Trophoblast cell (in vitro differentiated cells and primary cell): ENCODE data around the gene PANK4.
A peak's percentile ranks its signal among the peaks of the same experiment; 100 is the strongest.

Experiments used
- DNase-seq, 2 donors: peaks; one replicate each; pipeline ENCODE4 v3.0.0-alpha.2; 2016
- H2AFZ ChIP-seq: 2 replicates; pipeline ENCODE4 v1.6.1; 2013; ENCODE audit warnings: low read length, moderate library complexity, mild to moderate bottlenecking; ENCODE audit not compliant: insufficient read depth, poor library complexity
- H2AK5ac ChIP-seq: 2 replicates; pipeline ENCODE4 v1.6.1; 2013; ENCODE audit warnings: mild to moderate bottlenecking, low read length
- H2BK120ac ChIP-seq: 2 replicates; pipeline ENCODE4 v1.6.1; 2013; ENCODE audit warnings: low read length, mild to moderate bottlenecking, moderate library complexity; ENCODE audit not compliant: insufficient read depth, poor library complexity
- H2BK12ac ChIP-seq: 2 replicates; pipeline ENCODE4 v1.6.1; 2013; ENCODE audit warnings: mild to moderate bottlenecking, low read length, moderate library complexity
- H2BK5ac ChIP-seq: 2 replicates; pipeline ENCODE4 v1.6.1; 2013; ENCODE audit warnings: low read length, low read depth, moderate library complexity, mild to moderate bottlenecking; ENCODE audit not compliant: poor library complexity
- H3K14ac ChIP-seq: 2 replicates; pipeline ENCODE4 v1.6.1; 2013; ENCODE audit warnings: mild to moderate bottlenecking, low read length
- H3K18ac ChIP-seq: 2 replicates; pipeline ENCODE4 v1.6.1; 2013; ENCODE audit warnings: mild to moderate bottlenecking, low read length
- H3K23ac ChIP-seq: 2 replicates; pipeline ENCODE4 v1.6.1; 2013; ENCODE audit warnings: low read length
- H3K27ac ChIP-seq: 2 replicates; pipeline ENCODE4 v1.5.1; 2013; ENCODE audit warnings: low read depth, mild to moderate bottlenecking, inconsistent platforms, low read length, moderate library complexity
- H3K27me3 ChIP-seq: 2 replicates; pipeline ENCODE4 v1.6.1; 2013; ENCODE audit warnings: inconsistent platforms, mild to moderate bottlenecking, low read length, moderate library complexity; ENCODE audit not compliant: insufficient read depth
- H3K36me3 ChIP-seq, 2 experiments: 1 replicate in 1 of 2; 2 replicates in 1 of 2; pipeline ENCODE4 v1.6.1; 2013; ENCODE audit warnings: low read length in 2 of 2, mild to moderate bottlenecking in 2 of 2, moderate library complexity in 1 of 2; ENCODE audit not compliant: insufficient read depth in 2 of 2, control insufficient read depth in 1 of 2
- H3K4ac ChIP-seq: 2 replicates; pipeline ENCODE4 v1.6.1; 2013; ENCODE audit warnings: low read depth, mild to moderate bottlenecking, low read length, moderate library complexity
- H3K4me1 ChIP-seq, 2 experiments: 1 replicate in 1 of 2; 2 replicates in 1 of 2; pipeline ENCODE4 v1.6.1; 2013; ENCODE audit warnings: low read length in 2 of 2, mild to moderate bottlenecking in 2 of 2, moderate library complexity in 1 of 2; ENCODE audit not compliant: insufficient read depth in 2 of 2, control insufficient read depth in 1 of 2
- H3K4me2 ChIP-seq: 2 replicates; pipeline ENCODE4 v1.6.1; 2013; ENCODE audit warnings: inconsistent platforms, mild to moderate bottlenecking, low read length, moderate library complexity
- H3K4me3 ChIP-seq: 2 replicates; pipeline ENCODE4 v1.5.1; 2013; ENCODE audit warnings: mild to moderate bottlenecking, low read depth, low read length, inconsistent platforms
- H3K79me1 ChIP-seq: one replicate; pipeline ENCODE4 v1.6.1; 2013; ENCODE audit warnings: low read length
- H3K79me2 ChIP-seq: 2 replicates; pipeline ENCODE4 v1.6.1; 2013; ENCODE audit warnings: low read length, mild to moderate bottlenecking; ENCODE audit not compliant: control insufficient read depth, insufficient read depth, poor library complexity
- H3K9ac ChIP-seq: 2 replicates; pipeline ENCODE4 v1.6.1; 2013; ENCODE audit warnings: mild to moderate bottlenecking, low read length
- H3K9me3 ChIP-seq: 2 replicates; pipeline ENCODE4 v1.6.1; 2013; ENCODE audit warnings: low read depth, mild to moderate bottlenecking, control low read depth, inconsistent platforms, low read length; ENCODE audit not compliant: insufficient read depth
- H4K12ac ChIP-seq: 2 replicates; pipeline ENCODE4 v1.6.1; 2013; ENCODE audit warnings: low read depth, mild to moderate bottlenecking, low read length, moderate library complexity
- H4K8ac ChIP-seq: 2 replicates; pipeline ENCODE4 v1.6.1; 2013; ENCODE audit warnings: low read depth, mild to moderate bottlenecking, low read length, moderate library complexity
- H4K91ac ChIP-seq: one replicate; pipeline ENCODE4 v1.6.1; 2013; ENCODE audit warnings: low read depth, mild to moderate bottlenecking, low read length, moderate library complexity
- WGBS: extraction: QIAGEN DNeasy Blood & Tissue Kit; methylation state at CpG from one replicate; pipeline ENCODE4 v1.1.7; 2013; ENCODE audit warnings: missing lambda C conversion rate; ENCODE audit not compliant: insufficient read length, insufficient coverage; ENCODE audit errors: extremely low coverage; 5-methylcytosine and 5-hydroxymethylcytosine counted together

PANK4 gene

GRCh38 chr1:2543543-2544092 lies 17.2 kb upstream of the PANK4 start:
- Histone ChIP-seq H2BK12ac (no peak overlapping the region), H3K4me2 (no peak overlapping the region), H3K23ac (no peak overlapping the region), H4K12ac (no peak overlapping the region), H3K79me2 (no peaks in the 10 kb centered on the region), H2AK5ac (no peak overlapping the region), H4K8ac (no peak overlapping the region), H3K9ac (no peak overlapping the region), H3K9me3 (no peaks in the 10 kb centered on the region), H3K4ac (no peak overlapping the region), H3K27me3 (peaks cover 4% of the 10 kb centered on the region), H3K79me1 (peaks cover 8% of the 10 kb centered on the region), H3K4me1 (peaks cover 13 to 21% of the 10 kb centered on the region in 2 experiments), H3K14ac (no peak overlapping the region), H2BK120ac (no peak overlapping the region), H2AFZ (no peak overlapping the region), H2BK5ac (no peak overlapping the region), H3K4me3 (no peak overlapping the region), H3K27ac (no peak overlapping the region), H3K18ac (no peak overlapping the region), H3K36me3 (no peaks in the 10 kb centered on the region), H4K91ac (no peak overlapping the region)
- WGBS, result no CpG with 5 or more reads among the region's 26 CpGs
- DNase-seq, result peak in 1 of 2 donors; percentile 28

- Histone ChIP-seq H3K14ac (no peak overlapping the region), H3K79me2 (no peaks in the 10 kb centered on the region), H3K4me2 (no peak overlapping the region), H3K18ac (no peak overlapping the region), H4K12ac (no peak overlapping the region), H2BK120ac (no peak overlapping the region), H4K91ac (no peak overlapping the region), H3K23ac (no peak overlapping the region), H3K4me1 (peaks cover 13 to 17% of the 10 kb centered on the region in 2 experiments), H3K27me3 (peaks cover 4% of the 10 kb centered on the region), H3K27ac (no peak overlapping the region), H2AK5ac (no peak overlapping the region), H2BK12ac (no peak overlapping the region), H3K79me1 (peaks cover 8% of the 10 kb centered on the region), H3K9ac (no peak overlapping the region), H3K36me3 (no peaks in the 10 kb centered on the region), H2BK5ac (no peak overlapping the region), H3K4ac (no peak overlapping the region), H2AFZ (no peak overlapping the region), H3K4me3 (no peak overlapping the region), H4K8ac (no peak overlapping the region), H3K9me3 (no peaks in the 10 kb centered on the region)
- DNase-seq, result no peak
- no CpG with 5 or more reads among the region's 11 CpGs for WGBS
These were observed 16.0 kb upstream of the PANK4 start for GRCh38 chr1:2542246-2542915.

- no peak overlapping the region for H2BK5ac ChIP-seq
- no peak overlapping the region for H2AFZ ChIP-seq
- no peak overlapping the region for H3K14ac ChIP-seq
- peaks cover 6 to 11% of the 10 kb centered on the region in 2 experiments for H3K4me1 ChIP-seq
- no CpG with 5 or more reads among the region's 25 CpGs for WGBS
- no peaks in the 10 kb centered on the region for H3K79me2 ChIP-seq
- peaks cover 7% of the 10 kb centered on the region for H3K79me1 ChIP-seq
- no peak overlapping the region for H3K18ac ChIP-seq
- no peak overlapping the region for H2BK120ac ChIP-seq
- H3K23ac ChIP-seq, result no peak overlapping the region
- H3K9ac ChIP-seq, result no peak overlapping the region
- H2AK5ac ChIP-seq, result no peak overlapping the region
- H3K4me2 ChIP-seq, result no peak overlapping the region
- no peak overlapping the region for H3K27ac ChIP-seq
- H4K12ac ChIP-seq, result no peak overlapping the region
- no peaks in the 10 kb centered on the region for H3K9me3 ChIP-seq
- peaks cover 4% of the 10 kb centered on the region for H3K27me3 ChIP-seq
- H3K4me3 ChIP-seq, result no peak overlapping the region
- no peaks in the 10 kb centered on the region for H3K36me3 ChIP-seq
- peak in 1 of 2 donors; percentile 44 for DNase-seq
- H4K8ac ChIP-seq, result no peak overlapping the region
- H3K4ac ChIP-seq, result no peak overlapping the region
- H2BK12ac ChIP-seq, result no peak overlapping the region
- no peak overlapping the region for H4K91ac ChIP-seq
These were observed 15.3 kb upstream of the PANK4 start for GRCh38 chr1:2541619-2542245.

GRCh38 chr1:2540816-2541492 lies 14.6 kb upstream of the PANK4 start:
- Histone ChIP-seq H2AK5ac (no peak overlapping the region), H3K4me3 (no peak overlapping the region), H4K12ac (no peak overlapping the region), H3K79me1 (peaks cover 2% of the 10 kb centered on the region), H3K36me3 (no peaks in the 10 kb centered on the region), H3K23ac (no peak overlapping the region), H3K9me3 (no peaks in the 10 kb centered on the region), H3K18ac (no peak overlapping the region), H2BK120ac (no peak overlapping the region), H2BK5ac (no peak overlapping the region), H4K8ac (no peak overlapping the region), H2BK12ac (no peak overlapping the region), H3K14ac (no peak overlapping the region), H3K9ac (no peak overlapping the region), H3K27ac (no peak overlapping the region), H3K27me3 (peaks cover 4% of the 10 kb centered on the region), H3K4me2 (no peak overlapping the region), H4K91ac (no peak overlapping the region), H2AFZ (no peak overlapping the region), H3K4me1 (peaks cover 2 to 6% of the 10 kb centered on the region in 2 experiments), H3K79me2 (no peaks in the 10 kb centered on the region), H3K4ac (no peak overlapping the region)
- no peak for DNase-seq
- WGBS, result no CpG with 5 or more reads among the region's 39 CpGs
